Measurements from ENCODE around the gene BZW1.

Gene BZW1

DNA sequence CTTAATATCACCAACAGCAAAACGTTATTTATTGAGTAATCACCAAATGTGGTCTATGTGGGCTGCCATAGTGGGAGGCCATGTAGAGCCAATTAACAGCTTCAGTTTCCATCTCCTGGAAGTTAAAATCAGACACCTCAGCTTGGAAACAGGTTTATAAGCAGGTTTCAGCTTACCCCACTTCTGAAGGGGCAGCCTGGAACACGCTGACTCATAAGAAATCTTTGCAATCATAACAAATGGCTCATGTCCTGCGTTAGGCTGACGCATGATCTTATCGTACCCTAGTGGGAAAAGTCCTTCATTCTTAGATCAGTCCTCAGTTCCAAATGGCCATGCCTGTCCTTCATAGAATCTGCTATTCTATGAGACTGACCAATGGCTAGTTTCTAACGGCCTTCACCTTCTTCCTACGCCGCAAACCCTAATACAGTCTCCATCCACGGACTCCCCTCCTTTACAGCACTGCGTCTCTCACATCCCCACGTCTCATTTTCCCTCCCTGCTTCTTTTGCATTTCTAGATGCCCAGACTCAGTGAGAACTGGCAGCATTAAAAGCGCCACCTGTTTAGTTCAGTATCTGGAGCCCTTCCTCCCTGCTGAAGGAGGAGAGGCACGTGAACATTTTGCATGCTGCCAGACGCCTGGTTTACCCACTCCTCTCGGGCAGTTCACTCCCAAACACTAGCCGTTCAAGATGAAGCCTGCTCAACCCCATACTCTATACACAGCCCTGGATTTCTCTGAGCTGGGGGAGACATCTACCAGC, 24.2 kb upstream of the BZW1 start (continued):
- no peak for TF ChIP-seq PRDM2 (tag by site-specific recombination; IDR thresholded peaks at IDR 0.05; ENCODE audit: borderline replicate concordance)
- no peak for TF ChIP-seq ZNF776 (tag by site-specific recombination; IDR thresholded peaks at IDR 0.05; ENCODE audit: borderline replicate concordance)
- no peak for TF ChIP-seq ZNF548 (tag by site-specific recombination; IDR thresholded peaks at IDR 0.05)
- no peak for TF ChIP-seq ZNF701 (tag by site-specific recombination; IDR thresholded peaks at IDR 0.05)
- no peak for TF ChIP-seq ZNF514 (tag by site-specific recombination; IDR thresholded peaks at IDR 0.05)
- TF ChIP-seq, protein P1, sequence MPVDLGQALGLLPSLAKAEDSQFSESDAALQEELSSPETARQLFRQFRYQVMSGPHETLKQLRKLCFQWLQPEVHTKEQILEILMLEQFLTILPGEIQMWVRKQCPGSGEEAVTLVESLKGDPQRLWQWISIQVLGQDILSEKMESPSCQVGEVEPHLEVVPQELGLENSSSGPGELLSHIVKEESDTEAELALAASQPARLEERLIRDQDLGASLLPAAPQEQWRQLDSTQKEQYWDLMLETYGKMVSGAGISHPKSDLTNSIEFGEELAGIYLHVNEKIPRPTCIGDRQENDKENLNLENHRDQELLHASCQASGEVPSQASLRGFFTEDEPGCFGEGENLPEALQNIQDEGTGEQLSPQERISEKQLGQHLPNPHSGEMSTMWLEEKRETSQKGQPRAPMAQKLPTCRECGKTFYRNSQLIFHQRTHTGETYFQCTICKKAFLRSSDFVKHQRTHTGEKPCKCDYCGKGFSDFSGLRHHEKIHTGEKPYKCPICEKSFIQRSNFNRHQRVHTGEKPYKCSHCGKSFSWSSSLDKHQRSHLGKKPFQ (tag by site-specific recombination; IDR thresholded peaks at IDR 0.05) = no peak
- TF ChIP-seq GLI4 (tag by site-specific recombination; IDR thresholded peaks at IDR 0.05) = no peak
- TF ChIP-seq ZNF426 (tag by site-specific recombination; IDR thresholded peaks at IDR 0.05) = no peak
- TF ChIP-seq MZF1 (tag by site-specific recombination; IDR thresholded peaks at IDR 0.05; ENCODE audit: borderline replicate concordance) = no peak
- no peak for TF ChIP-seq SCRT1 (tag by site-specific recombination; IDR thresholded peaks at IDR 0.05; ENCODE audit: borderline replicate concordance)
- TF ChIP-seq, protein P2, sequence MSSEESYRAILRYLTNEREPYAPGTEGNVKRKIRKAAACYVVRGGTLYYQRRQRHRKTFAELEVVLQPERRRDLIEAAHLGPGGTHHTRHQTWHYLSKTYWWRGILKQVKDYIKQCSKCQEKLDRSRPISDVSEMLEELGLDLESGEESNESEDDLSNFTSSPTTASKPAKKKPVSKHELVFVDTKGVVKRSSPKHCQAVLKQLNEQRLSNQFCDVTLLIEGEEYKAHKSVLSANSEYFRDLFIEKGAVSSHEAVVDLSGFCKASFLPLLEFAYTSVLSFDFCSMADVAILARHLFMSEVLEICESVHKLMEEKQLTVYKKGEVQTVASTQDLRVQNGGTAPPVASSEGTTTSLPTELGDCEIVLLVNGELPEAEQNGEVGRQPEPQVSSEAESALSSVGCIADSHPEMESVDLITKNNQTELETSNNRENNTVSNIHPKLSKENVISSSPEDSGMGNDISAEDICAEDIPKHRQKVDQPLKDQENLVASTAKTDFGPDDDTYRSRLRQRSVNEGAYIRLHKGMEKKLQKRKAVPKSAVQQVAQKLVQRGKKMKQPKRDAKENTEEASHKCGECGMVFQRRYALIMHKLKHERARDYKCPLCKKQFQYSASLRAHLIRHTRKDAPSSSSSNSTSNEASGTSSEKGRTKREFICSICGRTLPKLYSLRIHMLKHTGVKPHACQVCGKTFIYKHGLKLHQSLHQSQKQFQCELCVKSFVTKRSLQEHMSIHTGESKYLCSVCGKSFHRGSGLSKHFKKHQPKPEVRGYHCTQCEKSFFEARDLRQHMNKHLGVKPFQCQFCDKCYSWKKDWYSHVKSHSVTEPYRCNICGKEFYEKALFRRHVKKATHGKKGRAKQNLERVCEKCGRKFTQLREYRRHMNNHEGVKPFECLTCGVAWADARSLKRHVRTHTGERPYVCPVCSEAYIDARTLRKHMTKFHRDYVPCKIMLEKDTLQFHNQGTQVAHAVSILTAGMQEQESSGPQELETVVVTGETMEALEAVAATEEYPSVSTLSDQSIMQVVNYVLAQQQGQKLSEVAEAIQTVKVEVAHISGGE (tag by site-specific recombination; conservative IDR thresholded peaks at IDR 0.05; ENCODE audit: low read depth) = no peak
- peak; percentile 73; the same call in 1 of the 2 replicates for TF ChIP-seq TRIM28 (IDR thresholded peaks at IDR 0.05; ENCODE audit: borderline replicate concordance, low read length)
- TF ChIP-seq ZNF585B (tag by site-specific recombination; IDR thresholded peaks at IDR 0.05) = no peak
- TF ChIP-seq ZNF174 (tag by site-specific recombination; IDR thresholded peaks at IDR 0.05) = no peak
- TF ChIP-seq KLF16 (tag by site-specific recombination; IDR thresholded peaks at IDR 0.05) = no peak
- TF ChIP-seq ZSCAN16 (tag by site-specific recombination; IDR thresholded peaks at IDR 0.05) = no peak
- TF ChIP-seq, protein P3, sequence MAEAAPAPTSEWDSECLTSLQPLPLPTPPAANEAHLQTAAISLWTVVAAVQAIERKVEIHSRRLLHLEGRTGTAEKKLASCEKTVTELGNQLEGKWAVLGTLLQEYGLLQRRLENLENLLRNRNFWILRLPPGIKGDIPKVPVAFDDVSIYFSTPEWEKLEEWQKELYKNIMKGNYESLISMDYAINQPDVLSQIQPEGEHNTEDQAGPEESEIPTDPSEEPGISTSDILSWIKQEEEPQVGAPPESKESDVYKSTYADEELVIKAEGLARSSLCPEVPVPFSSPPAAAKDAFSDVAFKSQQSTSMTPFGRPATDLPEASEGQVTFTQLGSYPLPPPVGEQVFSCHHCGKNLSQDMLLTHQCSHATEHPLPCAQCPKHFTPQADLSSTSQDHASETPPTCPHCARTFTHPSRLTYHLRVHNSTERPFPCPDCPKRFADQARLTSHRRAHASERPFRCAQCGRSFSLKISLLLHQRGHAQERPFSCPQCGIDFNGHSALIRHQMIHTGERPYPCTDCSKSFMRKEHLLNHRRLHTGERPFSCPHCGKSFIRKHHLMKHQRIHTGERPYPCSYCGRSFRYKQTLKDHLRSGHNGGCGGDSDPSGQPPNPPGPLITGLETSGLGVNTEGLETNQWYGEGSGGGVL (tag by site-specific recombination; IDR thresholded peaks at IDR 0.05) = 0 out of 2 replicates have a peak, but pooled peaks have one; percentile 26
- peak; percentile 52; the same call in 1 of the 2 replicates for TF ChIP-seq PRDM6 (tag by site-specific recombination; IDR thresholded peaks at IDR 0.05)
- peak; percentile 19; the same call in 1 of the 2 replicates for TF ChIP-seq GLIS2 (tag by site-specific recombination; IDR thresholded peaks at IDR 0.05)
- peak; percentile 95 for TF ChIP-seq GFI1B (tag by site-specific recombination; IDR thresholded peaks at IDR 0.05)
- TF ChIP-seq MYNN (tag by site-specific recombination; IDR thresholded peaks at IDR 0.05; ENCODE audit: borderline replicate concordance) = no peak
- no peak for TF ChIP-seq YY1 (tag by site-specific recombination; IDR thresholded peaks at IDR 0.05)
- TF ChIP-seq ZXDB (tag by site-specific recombination; IDR thresholded peaks at IDR 0.05) = peak; percentile 79
- TF ChIP-seq ZBTB7A (tag by site-specific recombination; IDR thresholded peaks at IDR 0.05; ENCODE audit: low read depth) = no peak
- TF ChIP-seq ZIC2 (tag by site-specific recombination; IDR thresholded peaks at IDR 0.05) = no peak

Measured in HEK293 (cell line).